K562 (cell line): Measurements from ENCODE around the gene ELAVL3. TPM values are rescaled to one million over a fixed set of nuclear protein-coding genes. Genes with fewer than 3 reads are reported as not detected.

Experiments
- ATAC-seq: fragments of 200-7000 bp; cut with Tn5 transposase; 3 replicates; pipeline ENCODE4 v1.9.1; 2020; ENCODE audit warnings: moderate library complexity
- BruUV-seq: library from RNA; stranded (reverse); fragments of 400-500 nt; replicated peaks from 2 replicates; lab custom pipeline; 2021; lab: Mats Ljungman, UMichigan
- CTCF ChIA-PET: fragments of 300-600 bp; formaldehyde crosslinking; extraction: SDS; loops from one replicate; lab custom pipeline; 2021; ENCODE audit warnings: low intra/inter-chr PET ratio; lab: Yijun Ruan, JAX
- POLR2A ChIA-PET: fragments of 300-600, 350-650 bp; sonication (Branson Sonifier 250); formaldehyde crosslinking; extraction: SDS; loops from one replicate; lab custom pipeline; 2021; ENCODE audit warnings: antibody characterized with exemption, inconsistent platforms; lab: Yijun Ruan, JAX
- DNase-seq, 4 experiments: peaks; one replicate each; pipeline versions ENCODE4 v3.0.0 to v3.0.0-alpha.2; 2011 to 2018; ENCODE audit warnings: low spot score in 3 of 4, mixed read lengths in 3 of 4; ENCODE audit errors: extremely low read depth in 1 of 4
- FAIRE-seq: peaks from 2 replicates; lab custom pipeline; 2011; peaks lifted over from hg19 to GRCh38; lab: Jason Lieb, UNC
- H2AFZ ChIP-seq: 2 replicates; pipeline ENCODE4 v1.6.0; 2011; ENCODE audit warnings: low read depth, low read length, control low read depth, inconsistent platforms
- H3K27ac ChIP-seq: fragments of 200-600 bp; 3 replicates; pipeline ENCODE4 v1.8.0; 2011; ENCODE audit warnings: low read depth, mild to moderate bottlenecking, control low read depth, inconsistent platforms, low read length, moderate library complexity, mixed read lengths; ENCODE audit errors: extremely low read depth
- H3K27me3 ChIP-seq, 2 experiments: fragments of 300-600 bp in 1 of 2; 2 replicates in 1 of 2; 3 replicates in 1 of 2; pipeline versions ENCODE4 v1.6.0 to v1.8.0; 2011; ENCODE audit warnings: inconsistent platforms in 2 of 2, low read length in 2 of 2, mild to moderate bottlenecking in 1 of 2, mixed read lengths in 1 of 2, moderate library complexity in 1 of 2; ENCODE audit not compliant: control insufficient read depth in 2 of 2, insufficient read depth in 2 of 2
- H3K36me3 ChIP-seq: fragments of 300-600 bp; 3 replicates; pipeline ENCODE4 v1.8.0; 2011; ENCODE audit warnings: mild to moderate bottlenecking, low read length, inconsistent platforms; ENCODE audit not compliant: control insufficient read depth, insufficient read depth
- H3K4me1 ChIP-seq, 2 experiments: fragments of 200-600 bp in 1 of 2; replicated peaks in 1 of 2; 2 replicates in 1 of 2; 3 replicates in 1 of 2; pipeline versions ENCODE4 v1.5.1 to v1.8.0; 2011; ENCODE audit warnings: inconsistent platforms in 2 of 2, low read length in 2 of 2, mild to moderate bottlenecking in 1 of 2, mixed read lengths in 1 of 2, moderate library complexity in 1 of 2; ENCODE audit not compliant: control insufficient read depth in 2 of 2, insufficient read depth in 2 of 2
- H3K4me2 ChIP-seq: 2 replicates; pipeline ENCODE4 v1.6.1; 2011; ENCODE audit warnings: low read length, control low read depth, inconsistent platforms, mixed read lengths; ENCODE audit not compliant: insufficient read depth
- H3K4me3 ChIP-seq: fragments of 200-600 bp; sonication (generic), shearing (Covaris generic); 2 replicates; pipeline ENCODE4 v1.5.1; 2016; ENCODE audit warnings: control low read depth, inconsistent platforms
- H3K79me2 ChIP-seq: fragments of 200-600 bp; 3 replicates; pipeline ENCODE4 v1.8.0; 2011; ENCODE audit warnings: low read length, inconsistent platforms; ENCODE audit not compliant: control insufficient read depth, insufficient read depth
- H3K9ac ChIP-seq, 2 experiments: 2 replicates each; pipeline versions ENCODE4 v1.6.0 to v1.6.1; 2011; ENCODE audit warnings: low read depth in 2 of 2, low read length in 2 of 2, control low read depth in 1 of 2, inconsistent platforms in 1 of 2, mild to moderate bottlenecking in 1 of 2, mixed read lengths in 1 of 2; ENCODE audit not compliant: insufficient read depth in 1 of 2
- H3K9me1 ChIP-seq: one replicate; pipeline ENCODE4 v1.6.0; 2011; ENCODE audit warnings: inconsistent platforms, mild to moderate bottlenecking, low read length, moderate library complexity; ENCODE audit not compliant: control insufficient read depth, insufficient read depth
- H3K9me3 ChIP-seq: replicated peaks from 2 replicates; pipeline ENCODE4 v1.5.1; 2011; ENCODE audit warnings: low read depth, low read length, inconsistent platforms; ENCODE audit not compliant: control insufficient read depth, insufficient read depth
- H4K20me1 ChIP-seq: replicated peaks from 2 replicates; pipeline ENCODE4 v1.6.1; 2011; ENCODE audit warnings: low read length, inconsistent platforms, mixed read lengths; ENCODE audit not compliant: control insufficient read depth, insufficient read depth
- BCOR ChIP-seq: fragments of 450-650 bp; IDR thresholded peaks from 2 replicates; pipeline ENCODE4 v1.6.1; 2016
- CXXC5 ChIP-seq: fragments of 250-450 bp; sonication (Bioruptor Pico); IDR thresholded peaks from 2 replicates; pipeline ENCODE4 v1.8.0; 2022; ENCODE audit warnings: inconsistent platforms, mild to moderate bottlenecking, moderate library complexity
- ELF4 ChIP-seq: fragments of 450-650 bp; formaldehyde crosslinking; IDR thresholded peaks from 2 replicates; pipeline ENCODE4 v1.4.0; 2022; ENCODE audit warnings: missing genetic modification characterization
- GATA2 ChIP-seq: sonication (generic); formaldehyde crosslinking; IDR thresholded peaks from 2 replicates; pipeline ENCODE4 v1.4.0; 2020; ENCODE audit warnings: mild to moderate bottlenecking, missing genetic modification reagents
- KLF16 ChIP-seq: IDR thresholded peaks from 2 replicates; pipeline ENCODE4 v1.6.1; 2016; ENCODE audit warnings: antibody characterized with exemption
- PHTF2 ChIP-seq: fragments of 250-450 bp; sonication (Bioruptor Pico); IDR thresholded peaks from 2 replicates; pipeline ENCODE4 v1.5.0; 2021; ENCODE audit warnings: mild to moderate bottlenecking
- POLR2B ChIP-seq: fragments of 450-650 bp; IDR thresholded peaks from 2 replicates; pipeline ENCODE4 v1.6.1; 2018; ENCODE audit warnings: low read depth; ENCODE audit not compliant: partially characterized antibody
- PRMT5 ChIP-seq: sonication (generic); formaldehyde crosslinking; IDR thresholded peaks from 2 replicates; pipeline ENCODE4 v1.5.0; 2020; ENCODE audit warnings: missing genetic modification reagents
- RBM25 ChIP-seq: fragments of 200-400 bp; formaldehyde crosslinking; IDR thresholded peaks from 2 replicates; pipeline ENCODE4 v1.6.1; 2018; ENCODE audit warnings: low read length, low read depth, moderate library complexity; ENCODE audit not compliant: severe bottlenecking
- SMARCA4 ChIP-seq: fragments of 450-650 bp; IDR thresholded peaks from 2 replicates; pipeline ENCODE4 v1.6.1; 2016
- SMARCA5 ChIP-seq: fragments of 450-650 bp; IDR thresholded peaks from 2 replicates; pipeline ENCODE4 v1.6.1; 2016
- SOX6 ChIP-seq: fragments of 450-650 bp; IDR thresholded peaks from 2 replicates; pipeline ENCODE4 v1.6.1; 2014; ENCODE audit warnings: mild to moderate bottlenecking
- THAP12 ChIP-seq: fragments of 250-450 bp; sonication (Bioruptor Pico); IDR thresholded peaks from 2 replicates; pipeline ENCODE4 v1.9.0; 2021; ENCODE audit warnings: mild to moderate bottlenecking, inconsistent platforms
- ZBTB7A ChIP-seq: IDR thresholded peaks from 2 replicates; pipeline ENCODE4 v1.6.1; 2011; ENCODE audit warnings: low read depth, mild to moderate bottlenecking, low read length, moderate library complexity, borderline replicate concordance; ENCODE audit not compliant: control insufficient read depth
- ZNF12 ChIP-seq: sonication (generic); formaldehyde crosslinking; IDR thresholded peaks from 2 replicates; pipeline ENCODE4 v1.4.0; 2020; ENCODE audit warnings: mild to moderate bottlenecking, missing genetic modification reagents
- ZNF121 ChIP-seq: sonication (generic); formaldehyde crosslinking; conservative IDR thresholded peaks from 2 replicates; pipeline ENCODE4 v1.8.0; 2022; ENCODE audit warnings: missing genetic modification reagents
- ZNF174 ChIP-seq: fragments of 250-450 bp; sonication (Bioruptor Pico); IDR thresholded peaks from 2 replicates; pipeline ENCODE4 v1.4.0; 2020; ENCODE audit warnings: mild to moderate bottlenecking
- ZNF584 ChIP-seq: fragments of 200-800 bp; sonication (Bioruptor generic); IDR thresholded peaks from 2 replicates; pipeline ENCODE4 v1.6.1; 2016; ENCODE audit warnings: low read depth, mild to moderate bottlenecking, missing genetic modification characterization, missing compliant biosample characterization
- WGBS: fragments of 100-300 bp; shearing (Covaris generic); methylation state at CpG from one replicate; pipeline ENCODE4 v1.1.6; 2016; ENCODE audit warnings: low coverage, mixed read lengths; ENCODE audit not compliant: insufficient coverage; ENCODE audit errors: missing lambda C conversion rate; 5-methylcytosine and 5-hydroxymethylcytosine counted together
- in situ Hi-C: fragments of 300-500 bp; cut with MboI; formaldehyde crosslinking; loops from 4 replicates; pipeline ENCODE4 v1.15.0; 2018; ENCODE audit warnings: inconsistent platforms, mixed read lengths
- intact Hi-C: fragments of 100-400 bp; cut with micrococcal nuclease; formaldehyde crosslinking; loops from 2 replicates; pipeline ENCODE4 v1.14.2; 2022
- polyA plus RNA-seq, 8 experiments: library from polyadenylated mRNA; depleted of rRNA in 4 of 8; stranded (reverse) in 5 of 8; unstranded in 3 of 8; fragments of >200 nt; fragmentation: Nextera tagmentation in 2 of 8; fragmentation: Illumina TruSeq in 1 of 8; extraction: Ambion mirVana in 2 of 8; extraction: Trizol in 1 of 8; gene quantifications; 2 replicates each; pipeline versions ENCODE4 v1.2.1 to v1.2.3, GENCODE V29; 2011 to 2014; ENCODE audit warnings: inconsistent platforms in 1 of 8, missing spikeins in 1 of 8
- total RNA-seq, 7 experiments: library from RNA; depleted of rRNA in 6 of 7; stranded (reverse); fragments of >200 nt in 6 of 7; fragmentation: Illumina TruSeq in 2 of 7; extraction: Trizol in 2 of 7; gene quantifications; 2 replicates each; pipeline versions ENCODE4 v1.2.1 to v1.2.3, GENCODE V29; 2011 to 2021; ENCODE audit warnings: low replicate concordance in 1 of 7
- TF ChIP-seq, protein P1 (sequence below): fragments of 450-650 bp; formaldehyde crosslinking; IDR thresholded peaks from 2 replicates; pipeline ENCODE4 v1.4.0; 2020; ENCODE audit warnings: mild to moderate bottlenecking, mixed read lengths
- TF ChIP-seq, protein P2 (sequence below): fragments of 450-650 bp; IDR thresholded peaks from 2 replicates; pipeline ENCODE4 v1.6.1; 2016; ENCODE audit warnings: mild to moderate bottlenecking

Gene ELAVL3
- total and polyA plus RNA-seq, 9 of the 15 experiments (the other 6 are each of a cell fraction or from before 2014, with no cell fraction given), result not detected

DNA sequence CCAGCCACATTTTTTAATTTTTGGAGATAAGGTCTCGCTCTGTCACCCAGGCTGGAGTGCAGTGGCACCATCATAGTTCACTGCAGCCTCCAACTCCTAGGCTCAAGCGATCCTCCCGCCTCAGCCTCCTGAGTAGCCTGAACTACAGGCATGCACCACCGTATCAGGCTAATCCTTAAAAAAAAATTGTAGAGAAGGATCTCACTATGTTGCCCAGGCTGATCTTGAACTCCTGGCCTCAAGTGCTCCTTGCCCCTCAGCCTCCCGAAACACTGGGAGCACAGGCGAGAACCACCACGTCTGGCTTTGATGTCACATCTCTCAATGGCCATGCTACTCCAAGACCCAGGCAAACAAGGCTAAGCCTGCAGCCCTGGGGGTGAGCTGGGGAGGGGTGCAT, 24.2 kb downstream of the ELAVL3 start:
- FAIRE-seq, result no peak
- H4K20me1 ChIP-seq, result 0 out of 2 replicates have a peak, but pooled peaks cover 4% of the 10 kb centered on the region
- intact Hi-C loops (no loop called here), in situ Hi-C loops (no loop called here)
- H3K4me3 ChIP-seq, result no peak overlapping the region
- CTCF ChIA-PET, result no interaction called here
- no peak overlapping the region for H3K4me2 ChIP-seq
- no peaks in the 10 kb centered on the region for H3K9me1 ChIP-seq
- WGBS, result 27% methylated on average over 6 of the region's 7 CpGs
- TF ChIP-seq ZNF121 (CRISPR knock-in tag) (peak; percentile 93), PHTF2 (CRISPR knock-in tag) (no peak), SMARCA5 (no peak), BCOR (peak; percentile 27; the same call in 1 of the 2 replicates), RBM25 (peak; percentile 31), ZNF174 (no peak), GATA2 (CRISPR knock-in tag) (no peak), CXXC5 (no peak), ELF4 (CRISPR knock-in tag) (no peak), ZNF12 (CRISPR knock-in tag) (no peak), SMARCA4 (no peak), SOX6 (no peak), KLF16 (no peak), PRMT5 (CRISPR knock-in tag) (no peak), ZNF584 (CRISPR knock-in tag) (no peak), ZBTB7A (peak; percentile 15; the same call in 1 of the 2 replicates), THAP12 (CRISPR knock-in tag) (no peak), POLR2B (no peak)
- TF ChIP-seq, protein P1, sequence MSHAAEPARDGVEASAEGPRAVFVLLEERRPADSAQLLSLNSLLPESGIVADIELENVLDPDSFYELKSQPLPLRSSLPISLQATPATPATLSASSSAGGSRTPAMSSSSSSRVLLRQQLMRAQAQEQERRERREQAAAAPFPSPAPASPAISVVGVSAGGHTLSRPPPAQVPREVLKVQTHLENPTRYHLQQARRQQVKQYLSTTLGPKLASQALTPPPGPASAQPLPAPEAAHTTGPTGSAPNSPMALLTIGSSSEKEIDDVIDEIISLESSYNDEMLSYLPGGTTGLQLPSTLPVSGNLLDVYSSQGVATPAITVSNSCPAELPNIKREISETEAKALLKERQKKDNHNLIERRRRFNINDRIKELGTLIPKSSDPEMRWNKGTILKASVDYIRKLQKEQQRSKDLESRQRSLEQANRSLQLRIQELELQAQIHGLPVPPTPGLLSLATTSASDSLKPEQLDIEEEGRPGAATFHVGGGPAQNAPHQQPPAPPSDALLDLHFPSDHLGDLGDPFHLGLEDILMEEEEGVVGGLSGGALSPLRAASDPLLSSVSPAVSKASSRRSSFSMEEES, result no peak
- TF ChIP-seq, protein P2, sequence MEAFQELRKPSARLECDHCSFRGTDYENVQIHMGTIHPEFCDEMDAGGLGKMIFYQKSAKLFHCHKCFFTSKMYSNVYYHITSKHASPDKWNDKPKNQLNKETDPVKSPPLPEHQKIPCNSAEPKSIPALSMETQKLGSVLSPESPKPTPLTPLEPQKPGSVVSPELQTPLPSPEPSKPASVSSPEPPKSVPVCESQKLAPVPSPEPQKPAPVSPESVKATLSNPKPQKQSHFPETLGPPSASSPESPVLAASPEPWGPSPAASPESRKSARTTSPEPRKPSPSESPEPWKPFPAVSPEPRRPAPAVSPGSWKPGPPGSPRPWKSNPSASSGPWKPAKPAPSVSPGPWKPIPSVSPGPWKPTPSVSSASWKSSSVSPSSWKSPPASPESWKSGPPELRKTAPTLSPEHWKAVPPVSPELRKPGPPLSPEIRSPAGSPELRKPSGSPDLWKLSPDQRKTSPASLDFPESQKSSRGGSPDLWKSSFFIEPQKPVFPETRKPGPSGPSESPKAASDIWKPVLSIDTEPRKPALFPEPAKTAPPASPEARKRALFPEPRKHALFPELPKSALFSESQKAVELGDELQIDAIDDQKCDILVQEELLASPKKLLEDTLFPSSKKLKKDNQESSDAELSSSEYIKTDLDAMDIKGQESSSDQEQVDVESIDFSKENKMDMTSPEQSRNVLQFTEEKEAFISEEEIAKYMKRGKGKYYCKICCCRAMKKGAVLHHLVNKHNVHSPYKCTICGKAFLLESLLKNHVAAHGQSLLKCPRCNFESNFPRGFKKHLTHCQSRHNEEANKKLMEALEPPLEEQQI, result no peak
- TF ChIP-seq, all 486 proteins: peak for 4
- no peak overlapping the region for H3K27ac ChIP-seq
- H3K79me2 ChIP-seq, result no peaks in the 10 kb centered on the region
- no peaks in the 10 kb centered on the region for H3K9me3 ChIP-seq
- ATAC-seq, result no peak
- no peaks in the 10 kb centered on the region for H3K36me3 ChIP-seq
- H3K27me3 ChIP-seq, result peaks cover 0 to 9% of the 10 kb centered on the region in 2 experiments; a peak in 3 of 5 replicates
- BruUV-seq, result no TSS peak
- no peak overlapping the region for H2AFZ ChIP-seq
- POLR2A ChIA-PET, result interaction anchor here (0.7 kb wide), 1 partner anchor 308 kb away, joined by 4 read pairs; no protein-coding TSS in a partner anchor
- DNase-seq, result no peak
- no peak overlapping the region for H3K9ac ChIP-seq
- peaks cover 0 to 40% of the 10 kb centered on the region in 2 experiments; a peak in 3 of 5 replicates for H3K4me1 ChIP-seq
